Amniotic stem cell (primary cell): ENCODE data around the gene TCF21.
"Not testable (repeated sequence)": the region's sequence is repeated elsewhere in the genome, so short reads cannot be mapped to it uniquely, and the experiment has no call there.

ENCODE experiments used
- DNase-seq: peaks from one replicate; lab custom pipeline; 2025; lab: John Stamatoyannopoulos, UW

Gene TCF21

DNA sequence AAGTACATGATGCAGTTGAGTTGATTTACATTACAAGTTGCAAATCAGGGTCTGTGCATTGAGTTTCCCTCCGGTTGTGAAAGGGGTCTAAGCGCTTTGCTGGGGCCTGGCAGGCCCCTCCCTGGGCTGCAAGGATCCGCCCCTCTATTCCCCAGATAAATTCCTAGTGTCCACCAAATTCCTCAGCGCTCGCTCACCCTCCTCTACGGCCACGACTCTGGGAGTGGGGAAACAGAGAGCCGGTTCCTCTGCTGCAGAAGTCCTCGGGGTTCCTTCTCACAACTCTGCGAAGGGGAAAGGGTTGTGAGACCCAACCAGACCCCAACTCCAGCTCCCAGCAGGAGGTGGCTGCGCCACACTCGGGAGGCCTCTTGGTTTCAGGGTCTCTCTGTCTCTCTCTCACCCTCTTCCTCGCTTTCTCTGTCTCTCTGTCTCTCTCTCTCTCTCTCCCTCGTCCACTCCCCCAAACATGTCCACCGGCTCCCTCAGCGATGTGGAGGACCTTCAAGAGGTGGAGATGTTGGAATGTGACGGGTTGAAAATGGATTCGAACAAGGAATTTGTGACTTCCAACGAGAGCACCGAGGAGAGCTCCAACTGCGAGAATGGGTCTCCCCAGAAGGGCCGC lies at the start of gene TCF21:
Gene TCF21, plus strand, starts transcription at position 185 of the 628 bp plus-strand sequence. Its CDS starts 285 bp downstream, at position 470.
- DNase-seq, result peak; percentile 69

DNA sequence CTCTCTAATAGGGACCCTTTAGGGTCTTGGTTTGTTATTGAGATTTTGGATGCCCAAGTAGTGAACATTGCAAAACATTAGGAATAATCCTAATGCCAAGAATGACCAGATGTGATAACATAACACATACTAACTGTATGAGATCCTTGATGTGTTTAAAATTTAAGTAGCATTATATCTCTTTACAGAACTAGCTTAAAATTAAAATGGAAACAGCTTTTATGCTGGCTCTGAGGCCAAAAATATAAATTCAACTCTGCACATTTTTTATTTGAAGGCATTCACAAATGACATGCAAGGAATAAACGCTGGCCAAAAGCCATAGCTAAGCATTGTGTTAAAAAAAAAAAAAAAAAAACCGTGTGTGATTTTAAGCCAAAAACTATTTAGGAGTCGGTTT lies 47.7 kb upstream of the TCF21 start:
- DNase-seq, result no peak

- DNase-seq, result no peak
Measured at GRCh38 chr6:133843098-133843497, 45.8 kb upstream of the TCF21 start.

DNA sequence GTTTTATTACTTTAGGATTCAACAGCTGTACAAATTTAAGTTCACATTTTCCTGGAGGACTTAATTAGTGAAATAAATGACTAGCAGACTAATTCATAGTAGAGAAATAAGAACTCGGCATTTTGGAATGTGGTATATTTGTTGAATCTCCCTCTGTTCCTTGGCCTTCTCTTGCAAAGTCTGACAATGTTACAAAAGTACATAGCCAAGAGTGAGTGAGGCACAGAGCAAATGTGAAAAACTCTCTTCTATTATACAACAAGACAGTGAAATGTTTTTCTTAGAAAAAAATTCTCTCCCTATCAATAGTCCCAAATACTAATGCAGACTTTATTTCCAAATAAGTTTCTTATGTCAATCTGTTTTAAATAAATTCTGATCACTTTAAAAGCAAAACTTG lies 44.2 kb upstream of the TCF21 start:
- no peak for DNase-seq

DNA sequence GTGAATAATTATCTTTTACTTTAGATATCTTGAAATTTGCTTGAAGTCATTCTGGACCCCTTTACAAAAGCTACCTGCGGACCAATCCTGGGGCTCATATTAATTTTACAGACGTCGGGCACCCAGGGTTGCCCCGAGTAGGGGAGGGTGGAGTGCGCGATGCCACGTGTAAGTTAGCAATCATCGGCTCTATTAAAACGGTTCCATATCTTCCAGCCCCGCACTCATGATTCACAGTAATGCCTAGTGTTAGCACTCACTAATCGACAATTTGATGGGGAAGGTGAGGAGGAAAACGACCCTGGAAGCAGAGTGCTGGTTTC lies 34.9 kb upstream of the TCF21 start:
- no peak for DNase-seq

- no peak for DNase-seq
Measured at GRCh38 chr6:133854364-133855275, 34.3 kb upstream of the TCF21 start.

GRCh38 chr6:133855276-133855990 lies 33.5 kb upstream of the TCF21 start:
- no peak for DNase-seq

DNA sequence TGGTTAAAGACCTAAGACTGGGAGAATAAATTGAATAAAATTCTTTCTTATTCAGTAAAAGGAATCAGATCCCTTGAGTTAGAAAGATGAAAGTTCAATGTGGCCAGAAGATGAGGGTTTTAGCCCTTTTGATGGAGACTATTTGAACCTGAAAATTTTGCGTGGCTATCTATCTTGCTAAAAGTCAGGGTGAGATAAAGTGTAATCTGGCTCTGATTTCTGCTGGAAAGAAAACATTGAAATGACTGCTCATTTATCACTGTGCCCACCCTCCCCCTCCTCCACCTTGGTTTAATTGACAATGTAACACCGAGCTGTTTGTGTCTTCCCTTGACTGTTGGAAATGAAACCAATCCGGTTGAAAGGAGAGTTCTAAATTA lies 32.9 kb upstream of the TCF21 start:
- DNase-seq, result no peak

DNA sequence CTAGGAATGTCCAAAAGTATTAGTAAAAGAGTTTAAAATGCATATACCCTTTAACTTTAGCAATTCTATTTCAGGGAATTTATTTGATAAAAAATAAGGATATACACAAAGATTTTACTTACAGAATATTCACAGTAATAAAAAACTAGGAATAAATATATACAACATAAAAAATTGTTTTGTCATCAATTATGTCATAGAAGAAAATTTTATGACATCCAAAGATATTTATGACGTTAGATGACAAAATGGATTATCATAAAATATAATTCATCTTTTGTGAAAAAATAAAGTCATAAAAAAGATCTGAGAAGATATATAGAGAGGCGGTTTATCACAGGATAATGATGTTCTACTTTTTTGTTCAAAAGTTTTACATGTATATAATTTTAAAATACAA lies 32.0 kb upstream of the TCF21 start:
- DNase-seq, result no peak

GRCh38 chr6:133857696-133858095 lies 31.2 kb upstream of the TCF21 start:
- DNase-seq, result no peak

DNA sequence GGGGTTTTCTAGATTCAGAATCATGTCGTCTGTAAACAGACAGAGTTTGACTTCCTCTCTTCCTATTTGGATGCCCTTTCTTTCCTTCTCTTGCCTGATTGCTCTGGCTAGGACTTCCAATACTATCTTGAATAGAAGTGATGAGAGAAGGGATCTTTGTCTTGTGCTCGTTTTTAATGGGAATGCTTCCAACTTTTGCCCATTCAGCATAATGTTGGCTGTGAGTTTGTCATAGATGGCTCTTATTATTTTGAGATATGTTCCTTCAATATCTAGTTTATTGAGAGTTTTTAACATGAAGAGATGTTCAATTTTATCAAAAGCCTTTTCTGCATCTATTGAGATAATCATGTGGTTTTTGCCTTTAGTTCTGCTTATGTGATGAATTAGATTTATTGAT lies 27.6 kb upstream of the TCF21 start:
- DNase-seq, result not testable (repeated sequence)

GRCh38 chr6:133863228-133863627 lies 25.7 kb upstream of the TCF21 start:
- no peak for DNase-seq

DNA sequence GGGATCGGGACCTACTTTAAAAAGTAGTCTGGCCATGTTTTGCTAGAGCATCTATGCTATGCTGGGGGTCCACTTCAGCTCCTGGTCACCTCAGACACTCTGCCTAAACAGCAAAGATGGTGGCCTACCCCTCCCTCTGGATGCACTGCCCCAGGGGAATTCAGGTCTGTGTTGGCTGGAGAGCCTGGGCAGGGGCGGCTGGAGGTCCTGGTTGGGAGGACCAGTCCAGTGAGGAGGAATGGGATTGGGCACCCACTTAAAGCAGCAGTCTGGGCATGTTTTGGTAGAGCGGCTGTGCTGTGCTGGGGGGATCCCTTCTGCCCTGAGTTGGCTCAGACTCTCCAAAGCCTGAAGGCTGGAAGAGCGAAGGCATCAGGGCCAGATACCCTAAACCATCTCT lies 23.2 kb upstream of the TCF21 start:
- no peak for DNase-seq

DNA sequence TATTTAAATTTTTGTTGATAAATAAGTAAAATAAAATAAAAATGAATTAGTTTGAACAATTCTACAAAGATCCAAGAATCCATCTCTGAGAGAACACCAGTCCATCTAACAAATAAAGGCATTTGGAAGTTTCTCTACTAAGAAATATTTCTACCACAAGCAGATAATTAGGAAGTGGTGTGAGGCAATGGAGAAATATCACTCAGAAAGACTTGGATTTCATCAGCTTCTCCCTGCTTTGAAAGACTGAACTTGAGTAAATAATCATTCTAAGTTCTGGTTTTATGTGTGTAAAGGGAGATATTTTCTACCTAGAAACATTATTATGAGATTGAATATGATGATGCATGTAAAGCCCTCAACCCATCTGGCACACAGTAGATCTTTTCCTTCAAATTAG lies 17.8 kb upstream of the TCF21 start:
- DNase-seq, result no peak

GRCh38 chr6:133873538-133873937 lies 15.4 kb upstream of the TCF21 start:
- DNase-seq, result no peak

- no peak for DNase-seq
Measured at GRCh38 chr6:133877116-133877515, 11.8 kb upstream of the TCF21 start.

GRCh38 chr6:133880006-133880405 lies 8.9 kb upstream of the TCF21 start:
- no peak for DNase-seq

DNA sequence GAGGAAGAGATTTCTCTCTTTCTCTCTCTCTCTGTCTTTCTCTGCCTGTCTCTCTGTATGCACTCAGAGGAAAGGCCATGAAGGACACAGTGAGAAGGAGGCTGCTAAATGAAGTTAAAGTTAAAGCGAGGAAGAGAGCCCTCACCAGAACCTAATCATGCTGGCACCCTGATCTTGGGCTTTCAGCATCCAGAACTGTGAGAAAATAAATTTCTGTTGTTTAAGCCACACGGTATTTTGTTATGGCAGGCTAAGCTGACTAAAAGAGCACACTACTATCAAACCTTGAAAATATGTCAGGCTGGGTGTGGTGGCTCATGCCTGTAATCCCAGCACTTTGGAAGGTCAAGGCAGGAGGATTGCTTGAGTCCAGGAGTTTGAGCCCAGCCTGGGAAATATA lies 8.0 kb upstream of the TCF21 start:
- DNase-seq, result no peak

GRCh38 chr6:133886104-133886775 lies 2.7 kb upstream of the TCF21 start:
- DNase-seq, result no peak

DNA sequence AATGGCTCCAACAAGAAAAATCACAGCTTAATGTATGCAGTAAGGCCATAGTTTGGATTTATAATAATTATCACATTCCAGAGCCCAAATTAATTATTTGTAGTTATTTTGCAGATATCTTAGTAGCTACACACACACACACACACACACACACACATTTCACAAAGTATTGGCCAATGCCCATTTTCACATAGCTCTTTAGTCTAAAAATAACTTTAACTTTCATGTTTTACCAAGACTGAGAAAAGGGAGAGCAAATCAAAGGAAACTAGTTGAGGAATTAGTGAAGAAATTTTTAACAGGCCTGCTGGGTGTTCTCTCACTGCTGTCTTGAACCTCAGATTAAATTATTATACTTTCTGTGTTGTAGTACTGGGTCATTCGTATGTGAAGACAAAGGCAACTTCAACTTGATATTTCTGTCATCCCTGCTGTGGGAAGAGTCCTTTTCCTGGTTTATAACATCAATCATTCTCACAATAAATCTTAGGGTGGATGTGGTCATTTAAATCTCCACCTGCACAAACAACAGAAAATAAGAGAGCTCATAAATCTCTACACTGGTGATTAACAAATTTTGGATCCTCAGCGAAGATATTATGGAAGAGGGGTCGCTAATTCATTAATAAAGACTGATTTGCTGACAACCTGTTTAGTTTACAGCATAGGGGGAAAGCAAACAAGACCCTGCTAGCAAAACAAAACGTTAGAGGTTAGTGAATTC lies 1.6 kb upstream of the TCF21 start:
- DNase-seq, result no peak

DNA sequence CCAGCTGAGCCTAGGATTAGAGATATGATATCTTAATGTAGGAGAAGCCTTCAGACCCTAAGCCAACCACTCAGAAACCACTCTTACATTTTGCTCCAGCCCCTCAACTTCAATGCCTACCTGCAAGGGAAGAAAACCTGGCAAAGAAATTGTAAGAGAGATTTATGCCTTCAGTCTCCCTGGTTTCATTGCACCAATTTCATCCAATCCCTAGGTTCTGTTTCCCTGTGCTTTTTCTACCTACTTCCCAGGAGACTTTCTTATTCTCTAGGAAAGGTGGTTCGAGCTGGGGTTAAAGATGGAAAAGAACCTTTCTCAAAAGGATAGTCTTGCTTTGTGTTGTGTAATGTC lies 1.1 kb upstream of the TCF21 start:
- DNase-seq, result no peak
